Tibial nerve (tissue), 3 donors: ENCODE measurements around the gene TMEM185B.

Source experiments
- CTCF ChIP-seq, 5 experiments: fragments of 200-600 bp in 3 of 5; fragments of 450-650 bp in 2 of 5; sonication (generic) in 3 of 5; IDR thresholded peaks; one replicate each; pipeline ENCODE4 v1.5.1; 2016 to 2019; ENCODE audit warnings: antibody characterized with exemption in 5 of 5, mild to moderate bottlenecking in 3 of 5, moderate library complexity in 2 of 5
- POLR2A ChIP-seq, 2 donors: fragments of 450-650 bp; IDR thresholded peaks; one replicate each; pipeline ENCODE4 v1.6.1; 2017; ENCODE audit warnings: antibody characterized with exemption in 2 of 2, mild to moderate bottlenecking in 2 of 2, moderate library complexity in 2 of 2

GRCh38 chr2:120261387-120262006 lies 38.3 kb upstream of the TMEM185B start:
- TF ChIP-seq POLR2A (IDR thresholded peaks at IDR 0.05) = no peak
- no peak for TF ChIP-seq CTCF (IDR thresholded peaks at IDR 0.05)
